WTC11 (cell line): ENCODE measurements around the gene MACF1.

ENCODE experiments used
- CREB1 ChIP-seq: sonication (generic); formaldehyde crosslinking; IDR thresholded peaks from 2 replicates; pipeline ENCODE4 v1.8.0; 2023; ENCODE audit warnings: mild to moderate bottlenecking, missing genetic modification reagents
- NFE2L1 ChIP-seq: sonication (generic); formaldehyde crosslinking; IDR thresholded peaks from 2 replicates; pipeline ENCODE4 v1.8.1; 2023; ENCODE audit warnings: missing genetic modification reagents
- NFYB ChIP-seq: sonication (generic); formaldehyde crosslinking; conservative IDR thresholded peaks from 2 replicates; pipeline ENCODE4 v1.8.0; 2022; ENCODE audit warnings: low read depth, missing genetic modification reagents
- SP1 ChIP-seq: sonication (generic); formaldehyde crosslinking; conservative IDR thresholded peaks from 2 replicates; pipeline ENCODE4 v1.8.1; 2022; ENCODE audit warnings: missing genetic modification reagents
- TF ChIP-seq, protein P1 (sequence below): fragments of 200-600 bp; IDR thresholded peaks from 2 replicates; pipeline ENCODE4 v1.8.0; 2022; ENCODE audit warnings: antibody characterized with exemption
- TF ChIP-seq, protein P2 (sequence below): sonication (generic); formaldehyde crosslinking; IDR thresholded peaks from 2 replicates; pipeline ENCODE4 v1.8.1; 2022; ENCODE audit warnings: low read depth, missing genetic modification reagents, borderline replicate concordance
- TF ChIP-seq, protein P3 (sequence below): fragments of 250-450 bp; sonication (Bioruptor Pico); IDR thresholded peaks from 2 replicates; pipeline ENCODE4 v1.9.0; 2021; ENCODE audit warnings: moderate library complexity, mild to moderate bottlenecking, inconsistent platforms, borderline replicate concordance

DNA sequence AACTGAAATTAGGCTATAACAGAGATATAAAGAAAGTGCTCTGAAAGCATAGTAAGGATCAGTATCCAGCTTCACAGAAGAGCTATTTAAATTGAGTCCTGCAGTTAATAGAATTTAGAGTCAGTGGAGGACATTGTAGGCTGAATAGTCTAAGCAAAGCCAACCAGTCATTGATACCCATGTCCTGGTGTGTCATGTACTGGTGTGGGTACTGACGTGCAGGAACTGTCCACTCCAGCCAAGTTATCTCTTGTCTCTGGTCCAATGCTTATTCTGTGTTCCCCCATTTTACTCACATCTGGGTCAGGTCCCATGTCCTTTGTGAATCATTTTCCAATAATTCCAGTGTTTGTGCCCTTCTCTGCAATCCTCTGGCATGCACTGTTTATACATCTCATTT, 90.0 kb downstream of the MACF1 start:
- TF ChIP-seq, protein P1, sequence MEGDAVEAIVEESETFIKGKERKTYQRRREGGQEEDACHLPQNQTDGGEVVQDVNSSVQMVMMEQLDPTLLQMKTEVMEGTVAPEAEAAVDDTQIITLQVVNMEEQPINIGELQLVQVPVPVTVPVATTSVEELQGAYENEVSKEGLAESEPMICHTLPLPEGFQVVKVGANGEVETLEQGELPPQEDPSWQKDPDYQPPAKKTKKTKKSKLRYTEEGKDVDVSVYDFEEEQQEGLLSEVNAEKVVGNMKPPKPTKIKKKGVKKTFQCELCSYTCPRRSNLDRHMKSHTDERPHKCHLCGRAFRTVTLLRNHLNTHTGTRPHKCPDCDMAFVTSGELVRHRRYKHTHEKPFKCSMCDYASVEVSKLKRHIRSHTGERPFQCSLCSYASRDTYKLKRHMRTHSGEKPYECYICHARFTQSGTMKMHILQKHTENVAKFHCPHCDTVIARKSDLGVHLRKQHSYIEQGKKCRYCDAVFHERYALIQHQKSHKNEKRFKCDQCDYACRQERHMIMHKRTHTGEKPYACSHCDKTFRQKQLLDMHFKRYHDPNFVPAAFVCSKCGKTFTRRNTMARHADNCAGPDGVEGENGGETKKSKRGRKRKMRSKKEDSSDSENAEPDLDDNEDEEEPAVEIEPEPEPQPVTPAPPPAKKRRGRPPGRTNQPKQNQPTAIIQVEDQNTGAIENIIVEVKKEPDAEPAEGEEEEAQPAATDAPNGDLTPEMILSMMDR, result no peak
- TF ChIP-seq, protein P2, sequence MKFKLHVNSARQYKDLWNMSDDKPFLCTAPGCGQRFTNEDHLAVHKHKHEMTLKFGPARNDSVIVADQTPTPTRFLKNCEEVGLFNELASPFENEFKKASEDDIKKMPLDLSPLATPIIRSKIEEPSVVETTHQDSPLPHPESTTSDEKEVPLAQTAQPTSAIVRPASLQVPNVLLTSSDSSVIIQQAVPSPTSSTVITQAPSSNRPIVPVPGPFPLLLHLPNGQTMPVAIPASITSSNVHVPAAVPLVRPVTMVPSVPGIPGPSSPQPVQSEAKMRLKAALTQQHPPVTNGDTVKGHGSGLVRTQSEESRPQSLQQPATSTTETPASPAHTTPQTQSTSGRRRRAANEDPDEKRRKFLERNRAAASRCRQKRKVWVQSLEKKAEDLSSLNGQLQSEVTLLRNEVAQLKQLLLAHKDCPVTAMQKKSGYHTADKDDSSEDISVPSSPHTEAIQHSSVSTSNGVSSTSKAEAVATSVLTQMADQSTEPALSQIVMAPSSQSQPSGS (CRISPR knock-in tag), result no peak
- TF ChIP-seq NFYB (CRISPR knock-in tag), result no peak
- TF ChIP-seq CREB1 (CRISPR knock-in tag), result no peak
- TF ChIP-seq, protein P3, sequence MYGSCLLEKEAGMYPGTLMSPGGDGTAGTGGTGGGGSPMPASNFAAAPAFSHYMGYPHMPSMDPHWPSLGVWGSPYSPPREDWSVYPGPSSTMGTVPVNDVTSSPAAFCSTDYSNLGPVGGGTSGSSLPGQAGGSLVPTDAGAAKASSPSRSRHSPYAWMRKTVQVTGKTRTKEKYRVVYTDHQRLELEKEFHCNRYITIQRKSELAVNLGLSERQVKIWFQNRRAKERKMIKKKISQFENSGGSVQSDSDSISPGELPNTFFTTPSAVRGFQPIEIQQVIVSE, result no peak
- no peak for TF ChIP-seq SP1 (CRISPR knock-in tag)
- TF ChIP-seq NFE2L1, result no peak
